Endodermal cell (in vitro differentiated cells): Measurements from ENCODE around the gene PHLPP1. TPM values are rescaled to one million over a fixed set of nuclear protein-coding genes. Genes with fewer than 3 reads are reported as not detected.

ENCODE experiments used
- DNase-seq: peaks from one replicate; pipeline ENCODE4 v3.0.0-alpha.2; 2017
- H3K27ac ChIP-seq: 2 replicates; pipeline ENCODE4 v1.5.1; 2013; ENCODE audit warnings: mild to moderate bottlenecking, low read depth, low read length, moderate library complexity
- H3K27me3 ChIP-seq: 2 replicates; pipeline ENCODE4 v1.6.1; 2013; ENCODE audit warnings: mild to moderate bottlenecking, low read length, moderate library complexity; ENCODE audit not compliant: insufficient read depth, control insufficient read depth, poor library complexity, severe bottlenecking
- H3K36me3 ChIP-seq: 2 replicates; pipeline ENCODE4 v1.7.0; 2013; ENCODE audit warnings: mild to moderate bottlenecking, low read length, moderate library complexity; ENCODE audit not compliant: control insufficient read depth, insufficient read depth
- H3K4me1 ChIP-seq: one replicate; pipeline ENCODE4 v1.7.0; 2013; ENCODE audit warnings: low read length; ENCODE audit not compliant: control insufficient read depth, insufficient read depth
- H3K4me3 ChIP-seq: 2 replicates; pipeline ENCODE4 v1.5.1; 2013; ENCODE audit warnings: mild to moderate bottlenecking, low read length, moderate library complexity
- H3K9ac ChIP-seq: 2 replicates; pipeline ENCODE4 v1.6.1; 2013; ENCODE audit warnings: mild to moderate bottlenecking, low read length, moderate library complexity; ENCODE audit not compliant: poor library complexity, severe bottlenecking; ENCODE audit errors: extremely low read depth
- H3K9me3 ChIP-seq: 2 replicates; pipeline ENCODE4 v1.6.1; 2013; ENCODE audit warnings: mild to moderate bottlenecking, low read length, moderate library complexity; ENCODE audit not compliant: control insufficient read depth
- H3K27ac Mint-ChIP-seq: 2 replicates; pipeline ENCODE4 v1.8.0; 2020; ENCODE audit warnings: mixed read lengths
- H3K27me3 Mint-ChIP-seq: 2 replicates; pipeline ENCODE4 v1.8.0; 2021; ENCODE audit warnings: mild to moderate bottlenecking, mixed read lengths; ENCODE audit not compliant: insufficient read depth
- H3K36me3 Mint-ChIP-seq: 2 replicates; pipeline ENCODE4 v1.8.0; 2020; ENCODE audit warnings: low read depth, mixed read lengths
- H3K4me1 Mint-ChIP-seq: 2 replicates; pipeline ENCODE4 v1.8.0; 2020; ENCODE audit warnings: mixed read lengths
- H3K4me3 Mint-ChIP-seq: 2 replicates; pipeline ENCODE4 v1.8.0; 2020; ENCODE audit warnings: mild to moderate bottlenecking, moderate library complexity, mixed read lengths
- H3K9me3 Mint-ChIP-seq: 2 replicates; pipeline ENCODE4 v1.8.0; 2020; ENCODE audit warnings: mild to moderate bottlenecking, mixed read lengths
- CTCF ChIP-seq: fragments of 200-600 bp; sonication (generic); conservative IDR thresholded peaks from 2 replicates; pipeline ENCODE4 v1.5.0; 2021; ENCODE audit warnings: antibody characterized with exemption, mild to moderate bottlenecking
- WGBS, 2 experiments: methylation state at CpG; one replicate each; pipeline versions ENCODE4 v1.1.5 to v1.1.7; 2013; ENCODE audit warnings: missing lambda C conversion rate in 2 of 2, mixed read lengths in 1 of 2; ENCODE audit not compliant: insufficient coverage in 1 of 2, insufficient read length in 1 of 2; 5-methylcytosine and 5-hydroxymethylcytosine counted together
- total RNA-seq, 2 donors: library from RNA; stranded (reverse); fragmentation: NEBNext Ultra II Directional in 1 of 2; extraction: Animal tissue kit (Norgen Biotek cat#: 25700) in 1 of 2; gene quantifications; 2 replicates in 1 of 2; 3 replicates in 1 of 2; pipeline ENCODE4 v1.2.1, GENCODE V29; 2021

Gene PHLPP1
- total RNA-seq, 2 donors from 2014 or later, result 19.8 to 28.1 TPM

GRCh38 chr18:62730941-62731340, 15.6 kb downstream of the PHLPP1 start:
- Histone ChIP-seq H3K4me3 (no peak overlapping the region), H3K36me3 (no peaks in the 10 kb centered on the region), H3K9me3 (peaks cover 15% of the 10 kb centered on the region), H3K27me3 (no peaks in the 10 kb centered on the region), H3K4me1 (no peaks in the 10 kb centered on the region), H3K9ac (no peak overlapping the region), H3K27ac (no peak overlapping the region)
- WGBS, 2 experiments, result 95 to 100% methylated on average over 1 to 3 of the region's 3 CpGs
- Mint-ChIP-seq H3K27me3 (no peaks in the 10 kb centered on the region), H3K4me1 (peaks cover 6% of the 10 kb centered on the region), H3K27ac (no peak overlapping the region), H3K36me3 (peaks cover 25% of the 10 kb centered on the region), H3K4me3 (no peak overlapping the region), H3K9me3 (peaks cover 13% of the 10 kb centered on the region)
- no peak for TF ChIP-seq CTCF
- no peak for DNase-seq

GRCh38 chr18:62732617-62733016, 17.3 kb downstream of the PHLPP1 start:
- H3K27ac ChIP-seq, result no peak overlapping the region
- H3K4me3 ChIP-seq, result no peak overlapping the region
- no peak for TF ChIP-seq CTCF
- H3K9me3 Mint-ChIP-seq, result peaks cover 13% of the 10 kb centered on the region
- H3K27me3 Mint-ChIP-seq, result no peaks in the 10 kb centered on the region
- no peak overlapping the region for H3K4me3 Mint-ChIP-seq
- H3K27me3 ChIP-seq, result no peaks in the 10 kb centered on the region
- H3K36me3 ChIP-seq, result no peaks in the 10 kb centered on the region
- no peak overlapping the region for H3K27ac Mint-ChIP-seq
- H3K9me3 ChIP-seq, result peaks cover 15% of the 10 kb centered on the region
- H3K9ac ChIP-seq, result no peak overlapping the region
- 92 to 93% methylated on average over 1 of the region's 1 CpG for WGBS, 2 experiments
- no peaks in the 10 kb centered on the region for H3K4me1 ChIP-seq
- DNase-seq, result no peak
- H3K4me1 Mint-ChIP-seq, result peaks cover 18% of the 10 kb centered on the region
- H3K36me3 Mint-ChIP-seq, result peaks cover 26% of the 10 kb centered on the region

- H3K27ac Mint-ChIP-seq, result no peak overlapping the region
Measured at GRCh38 chr18:62734290-62734689, 18.9 kb downstream of the PHLPP1 start.

More at GRCh38 chr18:62734290-62734689, 18.9 kb downstream of the PHLPP1 start:
- peaks cover 27% of the 10 kb centered on the region for H3K36me3 Mint-ChIP-seq
- no peaks in the 10 kb centered on the region for H3K36me3 ChIP-seq
- no peak for TF ChIP-seq CTCF
- H3K9ac ChIP-seq, result no peak overlapping the region
- no peak overlapping the region for H3K4me3 Mint-ChIP-seq
- peaks cover 22% of the 10 kb centered on the region for H3K9me3 ChIP-seq
- H3K4me3 ChIP-seq, result no peak overlapping the region
- H3K27me3 ChIP-seq, result no peaks in the 10 kb centered on the region
- peaks cover 13% of the 10 kb centered on the region for H3K9me3 Mint-ChIP-seq
- no peak overlapping the region for H3K27ac ChIP-seq
- no peaks in the 10 kb centered on the region for H3K4me1 ChIP-seq
- H3K27me3 Mint-ChIP-seq, result no peaks in the 10 kb centered on the region
- WGBS, 2 experiments, result 86 to 93% methylated on average over 1 of the region's 1 CpG
- H3K4me1 Mint-ChIP-seq, result peaks cover 20% of the 10 kb centered on the region
- no peak for DNase-seq
